Activated CD4-positive, alpha-beta memory T cell treated with anti-CD3 and anti-CD28 coated beads for 36 hours (primary cell): ENCODE data around the gene ZFYVE26. TPM values are rescaled to one million over a fixed set of nuclear protein-coding genes. Genes with fewer than 3 reads are reported as not detected.
A peak's percentile ranks its signal among the peaks of the same experiment; 100 is the strongest.

Experiments
- CTCF ChIA-PET: fragments of 350-600 bp; sonication (Branson Sonifier 250); formaldehyde crosslinking; loops from one replicate; lab custom pipeline; 2021; ENCODE audit warnings: antibody characterized with exemption, inconsistent platforms; lab: Charles Lee
- POLR2A ChIA-PET: fragments of 350-600 bp; sonication (Branson Sonifier 250); formaldehyde crosslinking; loops from one replicate; lab custom pipeline; 2021; ENCODE audit warnings: antibody characterized with exemption; lab: Charles Lee
- DNase-seq: peaks from one replicate; pipeline ENCODE4 v3.0.0-alpha.2; 2020
- H3K27ac Mint-ChIP-seq: one replicate; pipeline ENCODE4 v1.8.0; 2021; ENCODE audit warnings: mixed read lengths
- H3K27me3 Mint-ChIP-seq: one replicate; pipeline ENCODE4 v1.8.0; 2021; ENCODE audit warnings: mixed read lengths
- H3K36me3 Mint-ChIP-seq: one replicate; pipeline ENCODE4 v1.8.0; 2021; ENCODE audit warnings: mixed read lengths
- H3K4me1 Mint-ChIP-seq: one replicate; pipeline ENCODE4 v1.8.0; 2021; ENCODE audit warnings: low read depth, mixed read lengths
- H3K4me3 Mint-ChIP-seq: one replicate; pipeline ENCODE4 v1.8.0; 2021; ENCODE audit warnings: mild to moderate bottlenecking, mixed read lengths
- H3K9me3 Mint-ChIP-seq: one replicate; pipeline ENCODE4 v1.8.0; 2021; ENCODE audit warnings: mixed read lengths
- intact Hi-C: fragments of 100-400 bp; cut with micrococcal nuclease; formaldehyde crosslinking; loops from one replicate; pipeline ENCODE4 v1.15.1; 2023
- total RNA-seq, 2 experiments: library from RNA; stranded (reverse); gene quantifications; one replicate each; pipeline ENCODE4 v1.2.3, GENCODE V29; 2021

The ZFYVE26 gene
- total RNA-seq, 2 experiments from 2014 or later = 12.5 to 12.6 TPM

DNA sequence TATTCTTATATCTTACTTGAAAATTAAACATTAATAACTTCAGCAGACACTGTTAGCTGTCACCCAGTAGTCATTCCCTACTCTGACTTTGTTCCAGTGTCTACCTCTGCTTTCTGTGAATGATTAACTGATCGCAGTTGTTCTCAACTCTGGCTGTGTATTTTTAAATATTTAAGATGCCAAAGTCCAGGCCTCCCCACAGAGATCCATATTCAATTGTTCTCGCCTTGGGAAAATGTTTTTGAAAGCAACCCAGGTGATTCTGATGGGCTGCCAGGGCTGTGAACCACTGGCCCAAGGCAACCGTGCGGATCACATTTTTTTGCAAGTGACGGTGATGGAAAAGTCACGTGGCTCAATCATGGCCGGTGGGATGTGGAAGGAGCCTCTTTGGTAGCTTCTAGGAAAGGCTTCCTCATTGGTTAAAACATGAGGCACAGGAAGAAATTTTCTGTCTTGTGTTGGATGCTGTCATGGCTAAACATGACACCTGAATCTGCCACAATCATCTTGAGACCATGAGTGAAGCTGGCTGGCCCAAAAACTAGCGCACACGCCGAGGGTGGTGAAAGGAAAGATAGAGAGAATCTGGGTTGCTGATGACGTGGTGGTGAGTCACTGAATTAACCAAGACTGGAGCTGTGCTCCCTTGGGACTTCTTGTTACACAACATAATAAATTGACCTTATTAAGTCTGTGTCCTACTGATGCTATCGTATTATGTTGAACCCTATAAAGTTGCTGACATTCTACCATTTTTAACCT lies 77.5 kb downstream of the ZFYVE26 start:
- Mint-ChIP-seq H3K27me3 (no peaks in the 10 kb centered on the region), H3K4me1 (no peaks in the 10 kb centered on the region), H3K4me3 (no peak overlapping the region), H3K36me3 (no peaks in the 10 kb centered on the region), H3K9me3 (no peaks in the 10 kb centered on the region), H3K27ac (no peak overlapping the region)
- intact Hi-C loops = no loop called here
- peak; percentile 40 for DNase-seq
- ChIA-PET POLR2A (no interaction called here), CTCF (interaction anchor here (1.0 kb wide), 1 partner anchor 167 kb away, joined by 3 read pairs; no protein-coding TSS in a partner anchor)

- no peaks in the 10 kb centered on the region for H3K36me3 Mint-ChIP-seq
- no peaks in the 10 kb centered on the region for H3K4me1 Mint-ChIP-seq
- POLR2A ChIA-PET = no interaction called here
- CTCF ChIA-PET = no interaction called here
- no peak overlapping the region for H3K27ac Mint-ChIP-seq
- H3K27me3 Mint-ChIP-seq = no peaks in the 10 kb centered on the region
- intact Hi-C loops = no loop called here
- no peak overlapping the region for H3K4me3 Mint-ChIP-seq
- H3K9me3 Mint-ChIP-seq = no peaks in the 10 kb centered on the region
- DNase-seq = no peak
These were observed 79.6 kb downstream of the ZFYVE26 start for GRCh38 chr14:67736771-67737170.

DNA sequence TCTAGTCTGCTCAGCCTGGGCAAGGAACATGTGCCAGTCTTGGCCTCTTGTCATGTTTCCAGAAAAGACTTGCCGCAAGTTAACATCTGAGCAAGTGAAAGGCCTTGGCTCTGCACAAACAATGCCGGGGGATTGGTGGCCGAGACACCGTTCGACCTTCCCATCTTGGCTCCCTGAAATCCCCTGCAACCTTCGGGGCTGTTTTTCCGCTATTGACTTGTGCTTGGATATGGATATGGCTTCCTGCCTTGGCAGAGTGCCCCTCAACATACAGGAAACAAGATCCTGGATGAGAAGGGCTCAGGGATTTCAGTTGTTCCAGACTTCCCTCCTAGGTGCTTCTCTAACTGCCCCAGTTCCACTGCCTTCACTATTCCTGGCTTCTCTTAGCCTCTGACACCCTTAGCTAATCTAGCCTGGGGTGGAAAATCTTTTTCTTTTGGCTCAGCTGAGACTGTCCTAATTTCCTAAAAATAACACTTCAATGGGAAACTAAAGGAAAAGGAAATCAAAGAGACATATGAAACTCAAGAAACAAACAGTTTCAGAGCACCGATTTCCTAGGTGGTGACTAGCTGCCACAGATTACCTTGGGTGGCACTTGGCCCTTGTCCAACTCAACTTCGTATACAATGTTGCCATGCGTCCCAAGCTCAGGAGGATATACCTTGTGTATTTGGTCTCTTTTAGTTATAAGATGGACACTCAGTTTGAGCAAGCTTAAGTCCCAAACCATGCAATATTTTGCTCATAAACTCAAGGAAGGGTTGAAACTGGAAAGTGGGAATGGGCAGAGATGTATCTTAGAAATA lies 80.8 kb downstream of the ZFYVE26 start:
- Mint-ChIP-seq H3K27ac (no peak overlapping the region), H3K27me3 (no peaks in the 10 kb centered on the region), H3K9me3 (no peaks in the 10 kb centered on the region), H3K36me3 (no peaks in the 10 kb centered on the region), H3K4me1 (no peaks in the 10 kb centered on the region), H3K4me3 (no peak overlapping the region)
- intact Hi-C loops = no loop called here
- ChIA-PET POLR2A (no interaction called here), CTCF (no interaction called here)
- DNase-seq = no peak

DNA sequence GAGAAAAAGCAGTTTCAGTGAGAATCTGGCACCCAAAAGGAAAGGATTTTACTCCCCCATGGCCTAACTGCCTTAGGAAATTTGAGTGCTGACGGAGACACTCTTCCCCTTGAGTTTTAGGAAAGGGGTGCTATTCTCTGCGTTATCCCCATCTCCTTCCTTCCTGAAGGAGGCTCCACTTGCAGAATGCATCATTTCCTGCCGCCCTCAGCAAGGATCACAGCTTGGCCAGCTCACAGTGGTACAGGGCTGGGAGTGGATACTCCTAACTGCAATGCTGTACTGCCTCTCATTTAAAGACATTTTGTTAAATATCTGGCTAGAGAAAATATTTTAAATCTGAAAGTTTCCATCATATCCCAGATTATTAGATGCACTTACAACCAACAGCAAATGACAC lies 81.7 kb downstream of the ZFYVE26 start:
- POLR2A ChIA-PET = no interaction called here
- intact Hi-C loops = no loop called here
- no peak overlapping the region for H3K27ac Mint-ChIP-seq
- H3K9me3 Mint-ChIP-seq = no peaks in the 10 kb centered on the region
- no peaks in the 10 kb centered on the region for H3K4me1 Mint-ChIP-seq
- no peaks in the 10 kb centered on the region for H3K36me3 Mint-ChIP-seq
- no peaks in the 10 kb centered on the region for H3K27me3 Mint-ChIP-seq
- DNase-seq = no peak
- no peak overlapping the region for H3K4me3 Mint-ChIP-seq
- CTCF ChIA-PET = no interaction called here

DNA sequence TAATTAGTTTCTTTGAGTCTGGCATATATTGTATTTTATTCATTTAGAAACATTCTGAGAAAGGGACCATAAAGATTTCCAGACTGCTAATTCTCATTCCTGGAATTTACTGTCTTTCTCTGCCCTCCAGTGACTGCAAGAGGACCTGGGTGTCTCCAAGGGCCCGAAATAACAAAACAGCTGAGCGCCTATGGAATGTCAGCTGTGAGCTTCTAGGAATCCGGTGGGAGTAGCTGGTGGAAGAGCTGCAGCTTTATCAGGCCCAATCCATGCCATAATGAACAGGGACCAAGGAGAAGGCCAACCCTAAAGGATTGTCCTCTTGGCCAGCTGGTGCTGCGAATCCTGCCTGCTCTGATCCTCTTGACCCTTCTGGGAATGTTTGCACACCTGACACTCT lies 82.8 kb downstream of the ZFYVE26 start:
- Mint-ChIP-seq H3K27ac (no peak overlapping the region), H3K9me3 (no peaks in the 10 kb centered on the region), H3K36me3 (no peaks in the 10 kb centered on the region), H3K4me3 (no peak overlapping the region), H3K27me3 (no peaks in the 10 kb centered on the region), H3K4me1 (no peaks in the 10 kb centered on the region)
- ChIA-PET POLR2A (no interaction called here), CTCF (no interaction called here)
- DNase-seq = no peak
- intact Hi-C loops = no loop called here

- Mint-ChIP-seq H3K27ac (no peak overlapping the region), H3K27me3 (peaks cover 9% of the 10 kb centered on the region), H3K4me3 (no peak overlapping the region), H3K4me1 (no peaks in the 10 kb centered on the region), H3K36me3 (no peaks in the 10 kb centered on the region), H3K9me3 (no peaks in the 10 kb centered on the region)
- ChIA-PET CTCF (interaction anchor here (1.1 to 1.5 kb wide), 2 partner anchors 25 to 110 kb away, joined by 3 to 4 read pairs; no protein-coding TSS in a partner anchor), POLR2A (no interaction called here)
- intact Hi-C loops = no loop called here
- DNase-seq = no peak
These were observed 87.1 kb downstream of the ZFYVE26 start for GRCh38 chr14:67729072-67729885.

DNA sequence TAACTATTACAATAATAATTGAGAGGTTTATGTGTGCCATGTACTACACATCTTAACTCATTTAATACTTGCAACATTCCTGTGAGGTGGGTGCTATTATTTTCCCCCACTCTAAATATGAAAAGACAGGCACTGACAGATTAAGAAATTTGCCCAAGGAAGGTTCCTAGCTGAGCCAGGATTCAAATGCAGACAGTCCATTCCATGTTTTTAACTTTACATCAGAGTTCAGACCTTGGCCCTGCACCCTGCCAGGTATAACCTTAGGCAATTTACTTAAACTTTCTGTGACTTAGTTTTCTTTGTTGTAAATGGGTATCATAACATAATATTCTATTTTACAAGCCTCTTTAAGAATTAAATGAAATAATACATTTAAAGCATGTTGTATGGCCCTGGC lies 88.1 kb downstream of the ZFYVE26 start:
- no peak overlapping the region for H3K27ac Mint-ChIP-seq
- POLR2A ChIA-PET = no interaction called here
- no peaks in the 10 kb centered on the region for H3K4me1 Mint-ChIP-seq
- no peaks in the 10 kb centered on the region for H3K36me3 Mint-ChIP-seq
- intact Hi-C loops = no loop called here
- H3K27me3 Mint-ChIP-seq = peaks cover 17% of the 10 kb centered on the region
- CTCF ChIA-PET = interaction anchor here (1.1 to 1.5 kb wide), 2 partner anchors 24 to 109 kb away, joined by 3 to 4 read pairs; no protein-coding TSS in a partner anchor
- no peak for DNase-seq
- no peaks in the 10 kb centered on the region for H3K9me3 Mint-ChIP-seq
- no peak overlapping the region for H3K4me3 Mint-ChIP-seq

GRCh38 chr14:67727361-67727760 lies 89.0 kb downstream of the ZFYVE26 start:
- ChIA-PET CTCF (interaction anchor here (1.2 kb wide), 1 partner anchor 23 kb away, joined by 4 read pairs; no protein-coding TSS in a partner anchor), POLR2A (no interaction called here)
- no peak overlapping the region for H3K27ac Mint-ChIP-seq
- peaks cover 4% of the 10 kb centered on the region for H3K4me1 Mint-ChIP-seq
- peaks cover 24% of the 10 kb centered on the region for H3K27me3 Mint-ChIP-seq
- no peaks in the 10 kb centered on the region for H3K9me3 Mint-ChIP-seq
- no peaks in the 10 kb centered on the region for H3K36me3 Mint-ChIP-seq
- no peak overlapping the region for H3K4me3 Mint-ChIP-seq
- intact Hi-C loops = no loop called here
- DNase-seq = no peak

- Mint-ChIP-seq H3K4me1 (peaks cover 6% of the 10 kb centered on the region), H3K9me3 (no peaks in the 10 kb centered on the region), H3K4me3 (no peak overlapping the region), H3K27me3 (peaks cover 32% of the 10 kb centered on the region), H3K36me3 (no peaks in the 10 kb centered on the region), H3K27ac (no peak overlapping the region)
- POLR2A ChIA-PET = no interaction called here
- CTCF ChIA-PET = no interaction called here
- DNase-seq = no peak
- intact Hi-C loops = no loop called here
These were observed 91.2 kb downstream of the ZFYVE26 start for GRCh38 chr14:67725171-67725570.

- no peak overlapping the region for H3K4me3 Mint-ChIP-seq
- H3K27ac Mint-ChIP-seq = no peak overlapping the region
- intact Hi-C loops = no loop called here
- H3K27me3 Mint-ChIP-seq = peaks cover 32% of the 10 kb centered on the region
- no peak for DNase-seq
- H3K36me3 Mint-ChIP-seq = no peaks in the 10 kb centered on the region
- H3K4me1 Mint-ChIP-seq = peaks cover 7% of the 10 kb centered on the region
- H3K9me3 Mint-ChIP-seq = no peaks in the 10 kb centered on the region
- POLR2A ChIA-PET = no interaction called here
- CTCF ChIA-PET = interaction anchor here (0.7 to 3.4 kb wide), 5 partner anchors 18 to 849 kb away, joined by 3 to 13 read pairs (median 4); no protein-coding TSS in a partner anchor
These were observed 94.1 kb downstream of the ZFYVE26 start for GRCh38 chr14:67722293-67722692.

DNA sequence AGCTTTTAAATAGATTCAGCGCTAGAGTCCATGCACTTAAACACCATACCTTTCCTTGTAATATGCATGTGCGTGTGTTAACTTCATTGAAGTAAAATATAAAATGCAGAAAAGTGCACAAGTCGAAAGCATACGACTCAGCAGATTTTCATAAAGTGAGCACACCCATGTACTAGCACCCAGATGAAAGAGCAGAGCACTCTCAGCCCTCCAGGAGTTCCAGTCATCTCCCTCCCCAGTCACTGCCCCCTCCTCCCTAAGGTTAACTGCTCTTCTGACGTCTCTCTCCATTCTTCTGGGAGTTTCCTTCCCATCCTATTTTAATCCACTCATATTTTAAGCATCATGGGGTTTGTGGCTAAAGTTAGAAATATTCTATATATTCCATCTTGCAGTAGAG lies 94.5 kb downstream of the ZFYVE26 start:
- Mint-ChIP-seq H3K4me1 (peaks cover 7% of the 10 kb centered on the region), H3K4me3 (no peak overlapping the region), H3K27ac (no peak overlapping the region), H3K36me3 (no peaks in the 10 kb centered on the region), H3K9me3 (no peaks in the 10 kb centered on the region), H3K27me3 (peaks cover 32% of the 10 kb centered on the region)
- DNase-seq = no peak
- CTCF ChIA-PET = interaction anchor here (0.8 to 3.4 kb wide), 4 partner anchors 18 to 195 kb away, joined by 3 to 13 read pairs (median 4); no protein-coding TSS in a partner anchor
- intact Hi-C loops = no loop called here
- POLR2A ChIA-PET = no interaction called here
